ENCODE measurements around the gene C1orf185. TPM values are rescaled to one million over a fixed set of nuclear protein-coding genes. Genes with fewer than 3 reads are reported as not detected.
"Not testable (repeated sequence)": the region's sequence is repeated elsewhere in the genome, so short reads cannot be mapped to it uniquely, and the experiment has no call there.

Gene C1orf185
- polyA plus RNA-seq, 1 of the 3 experiments (the other 2 are of a cell fraction), result not detected

DNA sequence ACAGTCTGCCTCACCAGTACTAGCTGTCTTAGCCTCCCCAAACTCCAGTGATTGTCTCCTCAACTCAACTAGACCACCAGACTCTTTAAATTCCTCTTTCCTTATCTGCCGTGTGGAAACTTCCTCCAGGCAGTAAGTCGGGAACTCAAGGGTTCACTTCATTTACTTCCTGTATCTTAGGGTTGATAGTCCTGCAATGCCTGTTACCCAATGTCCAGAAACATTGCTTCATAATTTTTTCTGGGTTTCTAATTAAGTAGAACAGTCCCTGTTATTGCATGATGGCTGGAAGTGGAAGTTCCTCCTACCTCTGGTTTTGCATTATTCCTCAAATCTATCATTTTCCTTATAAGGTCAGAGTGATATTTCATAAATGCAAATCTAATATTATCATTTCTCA, 73.2 kb downstream of the C1orf185 start:
- Histone ChIP-seq H3K9ac (no peak overlapping the region), H3K4me1 (ENCODE audit: control insufficient read depth in 1 of 2, insufficient read depth in 2 of 2, low read depth in 1 of 2, low read length in 1 of 2) (no peaks in the 10 kb centered on the region), H3K9me2 (no peaks in the 10 kb centered on the region), H3K9me3 (no peaks in the 10 kb centered on the region), H3F3A (replicated peaks; ENCODE audit: insufficient read depth) (no peaks in the 10 kb centered on the region), H4K20me1 (ENCODE audit: insufficient read depth) (no peaks in the 10 kb centered on the region), H3K27ac (ENCODE audit: low read depth in 2 of 2, low read length in 1 of 2) (no peak overlapping the region), H3K27me3 (ENCODE audit: insufficient read depth) (no peaks in the 10 kb centered on the region), H2AFZ (ENCODE audit: low read depth) (no peak overlapping the region), H3K4me2 (no peak overlapping the region), H3K79me2 (ENCODE audit: insufficient read depth) (no peaks in the 10 kb centered on the region), H3K36me3 (replicated peaks in 1 of 2; ENCODE audit: control insufficient read depth in 1 of 2, insufficient read depth in 2 of 2, low read length in 1 of 2) (no peaks in the 10 kb centered on the region), H3K4me3 (ENCODE audit: low read depth in 2 of 2, low read length in 1 of 2) (no peak overlapping the region)
- TF ChIP-seq NFIC (IDR thresholded peaks at IDR 0.05; ENCODE audit: borderline replicate concordance) (no peak), MEF2A (IDR thresholded peaks at IDR 0.05; ENCODE audit: borderline replicate concordance, low read depth) (no peak), FOSL2 (IDR thresholded peaks at IDR 0.05; ENCODE audit: borderline replicate concordance, low read depth) (no peak), RXRA (IDR thresholded peaks at IDR 0.05; ENCODE audit: borderline replicate concordance, low read depth) (no peak), FOXM1 (IDR thresholded peaks at IDR 0.05; ENCODE audit: low read depth) (no peak), RCOR1 (IDR thresholded peaks at IDR 0.05; ENCODE audit: low read length) (no peak), SIN3A (IDR thresholded peaks at IDR 0.05; ENCODE audit: borderline replicate concordance, low read depth, low read length) (no peak), MXI1 (IDR thresholded peaks at IDR 0.05; ENCODE audit: low read depth, low read length) (no peak), EP300 (IDR thresholded peaks at IDR 0.05; ENCODE audit: borderline replicate concordance in 1 of 2, low read depth in 1 of 2, low read length in 1 of 2) (no peak), GABPA (IDR thresholded peaks at IDR 0.05; ENCODE audit: low read depth) (no peak)
- TF ChIP-seq, protein P1, sequence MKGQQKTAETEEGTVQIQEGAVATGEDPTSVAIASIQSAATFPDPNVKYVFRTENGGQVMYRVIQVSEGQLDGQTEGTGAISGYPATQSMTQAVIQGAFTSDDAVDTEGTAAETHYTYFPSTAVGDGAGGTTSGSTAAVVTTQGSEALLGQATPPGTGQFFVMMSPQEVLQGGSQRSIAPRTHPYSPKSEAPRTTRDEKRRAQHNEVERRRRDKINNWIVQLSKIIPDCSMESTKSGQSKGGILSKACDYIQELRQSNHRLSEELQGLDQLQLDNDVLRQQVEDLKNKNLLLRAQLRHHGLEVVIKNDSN (IDR thresholded peaks at IDR 0.05; ENCODE audit: borderline replicate concordance, low read depth), result no peak
- TF ChIP-seq, protein P2, sequence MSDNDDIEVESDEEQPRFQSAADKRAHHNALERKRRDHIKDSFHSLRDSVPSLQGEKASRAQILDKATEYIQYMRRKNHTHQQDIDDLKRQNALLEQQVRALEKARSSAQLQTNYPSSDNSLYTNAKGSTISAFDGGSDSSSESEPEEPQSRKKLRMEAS (IDR thresholded peaks at IDR 0.05; ENCODE audit: low read depth), result no peak
- TF ChIP-seq, protein P3, sequence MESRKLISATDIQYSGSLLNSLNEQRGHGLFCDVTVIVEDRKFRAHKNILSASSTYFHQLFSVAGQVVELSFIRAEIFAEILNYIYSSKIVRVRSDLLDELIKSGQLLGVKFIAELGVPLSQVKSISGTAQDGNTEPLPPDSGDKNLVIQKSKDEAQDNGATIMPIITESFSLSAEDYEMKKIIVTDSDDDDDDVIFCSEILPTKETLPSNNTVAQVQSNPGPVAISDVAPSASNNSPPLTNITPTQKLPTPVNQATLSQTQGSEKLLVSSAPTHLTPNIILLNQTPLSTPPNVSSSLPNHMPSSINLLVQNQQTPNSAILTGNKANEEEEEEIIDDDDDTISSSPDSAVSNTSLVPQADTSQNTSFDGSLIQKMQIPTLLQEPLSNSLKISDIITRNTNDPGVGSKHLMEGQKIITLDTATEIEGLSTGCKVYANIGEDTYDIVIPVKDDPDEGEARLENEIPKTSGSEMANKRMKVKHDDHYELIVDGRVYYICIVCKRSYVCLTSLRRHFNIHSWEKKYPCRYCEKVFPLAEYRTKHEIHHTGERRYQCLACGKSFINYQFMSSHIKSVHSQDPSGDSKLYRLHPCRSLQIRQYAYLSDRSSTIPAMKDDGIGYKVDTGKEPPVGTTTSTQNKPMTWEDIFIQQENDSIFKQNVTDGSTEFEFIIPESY (IDR thresholded peaks at IDR 0.05; ENCODE audit: borderline replicate concordance, low read depth), result no peak
- no peak for DNase-seq
- WGBS (ENCODE audit: low lambda C conversion rate), result 88% methylated on average over 2 of the region's 2 CpGs
- POLR2A ChIA-PET, result interaction anchor here (1.2 kb wide), 1 partner anchor 61 kb away, joined by 3 read pairs; the partner anchor contains the start of gene RNF11
- CTCF ChIA-PET, result interaction anchor here (1.7 to 13.7 kb wide), 2 partner anchors 15 to 400 kb away, joined by 7 to 109 read pairs; no protein-coding TSS in a partner anchor

DNA sequence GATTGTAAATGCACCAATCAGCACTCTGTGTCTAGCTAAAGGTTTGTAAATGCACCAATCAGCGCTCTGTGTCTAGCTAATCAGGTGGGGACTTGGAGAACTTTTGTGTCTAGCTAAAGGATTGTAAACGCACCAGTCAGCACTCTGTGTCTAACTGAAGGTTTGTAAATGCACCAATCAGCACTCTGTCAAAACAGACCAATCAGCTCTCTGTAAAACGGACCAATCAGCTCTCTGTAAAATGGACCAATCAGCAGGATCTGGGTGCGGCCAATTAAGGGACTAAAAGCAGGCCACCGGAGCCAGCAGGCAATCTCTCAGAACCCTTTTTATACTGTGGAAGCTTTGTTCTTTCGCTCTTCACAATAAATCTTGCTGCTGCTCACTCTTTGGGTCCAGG, 76.0 kb downstream of the C1orf185 start:
- H3K9ac ChIP-seq; H3K36me3 ChIP-seq (replicated peaks in 1 of 2; ENCODE audit: control insufficient read depth in 1 of 2, insufficient read depth in 2 of 2, low read length in 1 of 2); H3K4me2 ChIP-seq; H3K4me1 ChIP-seq (ENCODE audit: control insufficient read depth in 1 of 2, insufficient read depth in 2 of 2, low read depth in 1 of 2, low read length in 1 of 2); H3K27me3 ChIP-seq (ENCODE audit: insufficient read depth); DNase-seq; H3F3A ChIP-seq (replicated peaks; ENCODE audit: insufficient read depth); H3K27ac ChIP-seq (ENCODE audit: low read depth in 2 of 2, low read length in 1 of 2); H3K4me3 ChIP-seq (ENCODE audit: low read depth in 2 of 2, low read length in 1 of 2); H2AFZ ChIP-seq (ENCODE audit: low read depth); H3K9me2 ChIP-seq; POLR2A ChIA-PET; H3K79me2 ChIP-seq (ENCODE audit: insufficient read depth); H4K20me1 ChIP-seq (ENCODE audit: insufficient read depth); H3K9me3 ChIP-seq: not testable (repeated sequence)
- 80% methylated on average over 6 of the region's 6 CpGs for WGBS (ENCODE audit: low lambda C conversion rate)
- CTCF ChIA-PET, result interaction anchor here (1.1 to 13.7 kb wide), 2 partner anchors 11 to 12 kb away, joined by 5 to 109 read pairs; no protein-coding TSS in a partner anchor
